Endometrial microvascular endothelial cells (primary cell): ENCODE results near the gene PSMA5. TPM values are rescaled to one million over a fixed set of nuclear protein-coding genes. Genes with fewer than 3 reads are reported as not detected.

Experiments used
- total RNA-seq: library from RNA; depleted of rRNA; stranded (reverse); fragments of >200 nt; gene quantifications from one replicate; pipeline ENCODE4 v1.2.3, GENCODE V29; 2015; ENCODE audit errors: inconsistent ontology term

Gene PSMA5
- total RNA-seq, 1 donor from 2014 or later = 67.8 TPM

Other genes with a start within 250 kb of the PSMA5 start
- 263 TPM for gene SARS1, start 212.5 kb downstream of the PSMA5 start, total RNA-seq
- gene CELSR2, start 176.9 kb downstream of the PSMA5 start, total RNA-seq = 0.37 TPM
- 23.8 TPM for gene PSRC1, start 143.3 kb downstream of the PSMA5 start, total RNA-seq
- not detected for gene MYBPHL, start 119.4 kb downstream of the PSMA5 start, total RNA-seq
- 12.4 TPM for gene SORT1, start 28.5 kb downstream of the PSMA5 start, total RNA-seq
- gene SYPL2, start 40.1 kb upstream of the PSMA5 start, total RNA-seq = 0.37 TPM
- 3.5 TPM for gene ATXN7L2, start 57.5 kb upstream of the PSMA5 start, total RNA-seq
- 1.4 TPM for gene CYB561D1, start 67.6 kb upstream of the PSMA5 start, total RNA-seq
- gene AMIGO1, start 83.3 kb upstream of the PSMA5 start, total RNA-seq = 0.56 TPM
- gene GPR61, start 113.4 kb upstream of the PSMA5 start, total RNA-seq = not detected
- gene GNAI3, start 122.2 kb upstream of the PSMA5 start, total RNA-seq = 15.3 TPM
- gene GNAT2, start 193.2 kb upstream of the PSMA5 start, total RNA-seq = not detected
- 88.4 TPM for gene AMPD2, start 193.4 kb upstream of the PSMA5 start, total RNA-seq
- gene GSTM4, start 229.7 kb upstream of the PSMA5 start, total RNA-seq = 6.6 TPM
- gene GSTM2, start 241.6 kb upstream of the PSMA5 start, total RNA-seq = 6.3 TPM